GM23248 (cell line): Measurements from ENCODE around the gene FBXO38.

ENCODE experiments used
- EZH2 ChIP-seq: fragments of 200-600 bp; sonication (generic); IDR thresholded peaks from 2 replicates; pipeline ENCODE4 v1.6.1; 2018; ENCODE audit warnings: antibody characterized with exemption, mild to moderate bottlenecking; ENCODE audit not compliant: insufficient read depth, poor library complexity, severe bottlenecking
- EZH2phosphoT487 ChIP-seq: fragments of 200-600 bp; sonication (generic); IDR thresholded peaks from 2 replicates; pipeline ENCODE4 v1.6.1; 2018; ENCODE audit warnings: antibody characterized with exemption, moderate library complexity, mild to moderate bottlenecking, low read depth; ENCODE audit not compliant: insufficient read depth

DNA sequence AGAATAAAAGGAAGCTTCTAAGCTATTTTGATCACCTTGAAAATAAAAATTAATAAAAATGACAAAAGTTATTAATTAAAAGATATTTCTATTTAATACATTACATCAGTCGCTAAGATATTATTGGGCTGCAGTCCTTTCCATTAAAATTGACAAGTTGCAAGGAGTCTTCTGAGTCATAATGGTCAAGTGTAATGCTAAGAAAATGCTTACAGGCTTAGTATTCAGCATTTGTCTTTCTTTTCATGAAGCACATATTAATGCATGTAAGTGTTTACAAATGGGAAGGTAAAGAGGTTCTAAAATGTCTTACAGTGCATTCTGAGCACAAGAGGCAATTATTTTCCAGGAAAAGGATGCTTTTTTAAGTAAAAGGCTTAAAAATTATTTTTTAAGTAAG lies 31.1 kb upstream of the FBXO38 start:
- no peak for TF ChIP-seq EZH2phosphoT487
- TF ChIP-seq EZH2: no peak
